NAMALWA (cell line): Measurements from ENCODE around the gene ASPHD2.
"Not testable (repeated sequence)": the region's sequence is repeated elsewhere in the genome, so short reads cannot be mapped to it uniquely, and the experiment has no call there.

Source experiments
- DNase-seq: peaks from one replicate; pipeline ENCODE4 v3.0.0-alpha.2; 2015; ENCODE audit warnings: low spot score

The ASPHD2 gene

DNA sequence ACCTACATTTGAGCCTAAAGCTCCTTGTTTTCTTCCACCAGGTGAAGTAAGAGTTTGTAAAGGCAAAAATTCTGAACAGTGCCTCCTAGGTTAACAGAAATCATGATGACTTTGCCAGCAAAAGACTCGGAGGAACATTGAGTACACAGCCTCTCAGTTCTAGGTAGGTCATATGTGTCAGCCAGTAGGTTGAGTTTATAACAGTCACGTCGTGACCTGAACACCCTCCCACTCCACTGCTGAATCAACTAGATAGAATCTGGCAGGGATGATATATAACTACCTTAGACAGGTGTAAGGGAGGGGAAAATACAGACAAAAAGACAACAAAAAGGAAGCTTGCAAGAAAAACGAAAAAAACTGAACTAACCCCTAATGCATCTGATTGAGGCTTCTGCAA, 12.8 kb upstream of the ASPHD2 start:
- no peak for DNase-seq

DNA sequence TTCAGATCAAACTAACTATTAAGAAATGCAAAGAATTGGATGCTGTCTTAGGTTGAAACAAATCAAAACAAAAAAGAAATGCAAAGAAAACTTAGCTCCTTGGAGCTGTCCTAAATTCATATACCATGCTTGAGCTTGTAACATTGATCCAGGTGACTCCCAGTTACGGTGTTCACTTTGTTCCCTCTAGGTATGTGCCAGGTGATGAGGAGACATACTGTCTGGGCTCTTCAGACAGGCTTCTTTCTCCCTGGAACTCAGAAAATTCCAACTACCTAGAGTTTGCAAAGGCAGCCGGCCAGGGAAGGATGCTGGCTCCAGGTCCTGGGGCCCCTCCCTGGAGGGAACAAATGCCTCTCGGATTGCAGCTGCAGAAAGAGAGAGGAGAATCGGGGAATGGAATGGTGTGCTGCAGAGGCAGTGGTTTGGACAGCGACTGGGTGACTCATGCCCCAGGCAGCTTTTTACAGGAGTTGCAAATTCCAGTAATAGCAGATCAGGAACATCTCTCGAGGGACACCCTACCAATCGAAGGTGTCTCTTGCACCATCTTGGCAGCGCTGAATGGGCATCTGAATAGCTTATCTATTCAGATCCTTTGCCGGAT, 12.3 kb upstream of the ASPHD2 start:
- no peak for DNase-seq

DNA sequence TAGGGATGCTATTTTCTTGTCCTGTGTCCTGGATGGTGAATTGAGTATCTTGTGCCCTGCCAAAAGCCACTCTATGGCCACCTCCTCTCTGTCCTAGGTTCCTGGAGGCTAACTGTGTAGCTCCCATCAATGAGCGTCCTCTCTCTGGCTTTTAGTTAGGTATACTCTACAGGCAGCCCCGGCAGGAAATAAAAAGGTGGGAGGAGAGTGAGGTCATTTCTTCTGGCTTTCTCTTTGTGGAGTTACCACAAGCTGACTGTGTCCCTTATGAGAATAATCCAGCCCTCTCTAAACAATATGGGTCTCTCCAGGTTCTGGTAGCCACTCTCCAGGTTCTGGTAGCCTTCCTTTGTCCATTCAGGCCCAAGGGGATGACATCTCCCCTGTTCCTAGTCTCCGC, 11.7 kb upstream of the ASPHD2 start:
- DNase-seq: no peak

DNA sequence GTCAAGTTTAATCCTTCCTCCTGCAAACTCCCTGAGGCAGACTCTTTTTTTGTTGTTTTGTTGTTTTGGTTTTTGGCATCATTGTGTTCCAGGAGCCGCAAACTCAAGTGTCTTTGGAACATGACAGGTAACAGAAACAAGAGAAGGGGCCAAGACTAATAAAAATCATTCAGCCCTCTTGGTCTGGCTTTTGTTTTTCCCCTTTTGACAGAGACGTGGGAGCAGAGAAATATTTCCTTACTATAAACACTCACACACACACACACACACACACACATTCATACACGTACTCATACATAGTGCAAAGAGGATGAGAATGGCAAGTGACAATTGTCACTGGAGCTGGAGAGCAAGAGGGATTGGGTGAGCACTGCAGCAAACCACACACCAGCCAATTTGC, 10.4 kb upstream of the ASPHD2 start:
- DNase-seq: no peak

DNA sequence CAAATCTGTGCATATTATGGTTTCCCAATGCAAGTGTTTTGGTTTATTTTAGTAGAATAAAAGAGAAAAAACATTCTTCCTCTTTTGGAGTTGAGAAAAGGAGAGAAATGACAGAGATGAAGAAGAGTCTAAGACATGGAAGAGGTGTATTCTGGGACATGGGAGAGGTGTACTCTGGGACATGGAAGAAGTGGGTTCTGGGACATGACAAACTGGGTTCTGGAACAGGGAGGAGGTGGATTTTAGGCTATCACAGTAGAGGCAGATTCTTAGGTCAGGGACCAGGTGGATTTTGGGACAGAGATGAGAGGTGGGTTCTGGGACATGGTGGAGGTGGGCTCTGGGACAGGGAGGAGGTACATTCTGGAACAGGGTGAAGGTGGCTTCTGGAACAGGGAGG, 2.1 kb upstream of the ASPHD2 start:
- DNase-seq: no peak

DNA sequence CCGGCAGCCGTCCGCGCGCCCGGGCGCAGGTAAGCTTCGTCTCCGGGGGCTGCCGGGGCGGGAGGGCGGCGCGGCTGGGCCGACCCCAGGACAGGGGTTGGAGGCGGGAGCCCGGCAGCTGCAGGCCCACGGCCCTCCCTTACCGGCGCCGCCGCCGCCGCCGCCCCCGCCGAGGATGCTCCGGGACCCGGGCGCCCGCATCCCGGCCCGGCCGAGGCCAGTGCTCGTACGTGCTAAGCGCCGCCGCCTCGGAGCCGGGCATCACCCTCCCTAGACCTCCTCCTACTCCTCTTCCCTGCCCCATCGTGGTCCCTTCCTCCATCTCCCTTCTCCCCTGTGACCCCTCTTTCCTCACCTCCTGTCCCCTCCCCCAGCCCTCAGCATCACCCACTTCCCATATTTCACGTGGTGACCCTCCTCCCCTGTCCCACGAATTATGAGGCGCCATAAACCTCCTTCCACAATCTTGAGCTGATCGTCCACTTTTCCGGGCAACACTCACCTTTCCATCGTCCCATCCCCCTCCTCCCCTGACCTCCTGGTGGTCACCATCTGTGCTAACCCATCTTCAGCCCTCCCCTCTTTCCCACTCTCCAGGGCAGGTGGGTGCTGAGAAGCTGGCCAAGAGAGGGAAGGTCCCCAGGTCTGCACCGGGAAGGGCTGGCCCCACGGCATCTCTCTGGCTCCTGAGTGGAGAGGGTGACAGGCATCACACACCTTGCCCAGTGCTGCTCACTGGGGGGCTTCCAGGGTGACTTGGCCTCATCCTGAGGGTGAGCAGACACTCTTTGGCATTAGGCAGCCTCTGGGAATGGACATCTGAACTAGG, 612 bp downstream of the ASPHD2 start:
- no peak for DNase-seq

DNA sequence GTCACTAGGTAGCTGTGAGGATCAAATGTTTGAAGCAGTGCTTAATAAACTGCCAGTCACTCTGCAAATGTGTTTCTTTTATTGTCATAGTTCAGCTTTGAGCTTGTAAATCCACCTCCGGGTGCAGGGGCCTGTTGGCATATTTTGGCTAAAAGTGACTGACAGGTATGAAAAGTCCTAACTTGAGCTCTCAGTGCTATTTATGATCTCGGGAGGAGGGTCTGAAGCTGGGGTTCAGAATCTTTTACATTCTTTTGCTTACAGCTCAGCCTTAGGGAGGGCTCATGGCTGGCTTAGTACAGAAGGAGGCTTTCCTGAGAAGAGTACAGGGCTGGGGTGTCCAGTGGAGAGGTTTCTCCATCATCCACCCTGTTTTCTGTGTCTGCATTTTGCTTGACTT, 1.5 kb downstream of the ASPHD2 start:
- no peak for DNase-seq

DNA sequence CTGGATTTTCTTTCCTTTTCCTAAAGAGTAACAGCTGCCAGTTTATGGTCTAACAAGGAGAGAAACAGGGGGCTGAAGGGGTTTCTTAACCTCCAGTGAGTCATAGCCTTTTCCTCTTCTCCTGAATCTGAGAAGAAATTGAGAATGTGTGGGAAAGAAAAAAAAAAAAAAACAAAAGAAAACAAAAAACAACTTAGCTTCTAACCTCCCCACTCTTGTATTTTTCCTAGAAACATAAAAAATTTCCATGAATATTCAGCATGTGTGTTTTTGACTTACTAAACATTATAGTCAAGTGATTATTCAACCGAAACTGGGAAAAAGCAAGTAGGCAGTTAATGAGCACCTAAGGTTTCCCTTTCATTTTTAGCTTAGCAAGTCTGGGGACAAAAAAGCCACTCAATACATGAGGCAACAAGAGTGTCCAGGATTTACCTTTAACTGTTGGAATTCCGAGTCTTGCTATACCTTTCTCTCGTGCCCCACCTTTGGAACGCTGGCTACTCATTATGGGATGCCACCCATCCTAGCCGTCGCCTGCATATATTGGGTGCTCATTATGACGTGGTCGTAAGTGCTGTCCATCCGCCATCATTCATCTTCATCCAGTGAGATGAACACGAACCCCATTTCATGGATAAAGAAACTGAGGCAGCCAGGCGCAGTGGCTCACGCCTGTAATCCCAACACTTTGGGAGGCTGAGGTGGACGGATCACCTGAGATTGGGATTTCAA, 2.4 kb downstream of the ASPHD2 start:
- no peak for DNase-seq

DNA sequence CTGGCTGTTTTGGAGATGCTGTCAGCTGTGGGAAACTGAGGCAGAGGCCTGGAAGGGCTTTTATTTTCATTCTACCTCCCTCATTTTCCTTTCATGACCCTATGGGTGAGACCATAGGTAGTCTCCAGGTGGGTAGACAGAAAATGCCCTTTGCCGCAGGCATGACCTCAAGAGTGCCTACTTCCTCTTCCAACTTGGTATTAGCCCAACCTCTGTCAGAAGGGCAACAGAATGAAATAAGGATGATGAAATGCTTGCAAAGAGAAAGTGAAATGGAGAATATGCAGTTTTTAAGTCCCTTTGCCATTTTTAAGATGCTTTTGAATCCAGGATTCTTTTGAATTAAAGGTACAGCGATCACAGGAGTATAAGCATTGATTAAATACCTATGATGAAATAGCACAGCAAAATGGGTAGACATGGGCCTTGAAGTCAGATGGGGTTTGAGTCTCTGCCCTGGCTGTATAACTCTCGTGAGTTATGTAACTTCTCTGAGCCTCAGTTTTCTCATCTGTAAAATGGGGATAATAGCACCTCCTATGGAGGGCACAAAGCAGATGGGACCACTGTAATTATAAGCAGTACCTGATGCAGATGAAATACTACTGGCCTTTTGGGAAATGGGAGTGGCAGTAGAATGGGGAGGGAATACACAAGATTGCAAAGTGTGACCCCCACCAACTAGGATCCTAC, 3.7 kb downstream of the ASPHD2 start:
- DNase-seq: peak; percentile 63

DNA sequence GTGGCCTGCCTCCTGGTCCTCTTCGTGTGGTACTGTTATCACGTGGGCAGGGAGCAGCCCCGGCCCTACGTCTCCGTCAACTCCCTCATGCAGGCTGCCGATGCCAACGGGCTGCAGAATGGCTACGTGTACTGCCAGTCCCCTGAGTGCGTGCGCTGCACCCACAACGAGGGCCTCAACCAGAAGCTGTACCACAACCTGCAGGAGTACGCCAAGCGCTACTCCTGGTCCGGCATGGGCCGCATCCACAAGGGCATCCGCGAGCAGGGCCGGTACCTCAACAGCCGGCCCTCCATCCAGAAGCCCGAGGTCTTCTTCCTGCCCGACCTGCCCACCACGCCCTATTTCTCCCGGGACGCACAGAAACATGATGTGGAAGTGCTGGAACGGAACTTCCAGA, 4.7 kb downstream of the ASPHD2 start:
- DNase-seq: no peak

DNA sequence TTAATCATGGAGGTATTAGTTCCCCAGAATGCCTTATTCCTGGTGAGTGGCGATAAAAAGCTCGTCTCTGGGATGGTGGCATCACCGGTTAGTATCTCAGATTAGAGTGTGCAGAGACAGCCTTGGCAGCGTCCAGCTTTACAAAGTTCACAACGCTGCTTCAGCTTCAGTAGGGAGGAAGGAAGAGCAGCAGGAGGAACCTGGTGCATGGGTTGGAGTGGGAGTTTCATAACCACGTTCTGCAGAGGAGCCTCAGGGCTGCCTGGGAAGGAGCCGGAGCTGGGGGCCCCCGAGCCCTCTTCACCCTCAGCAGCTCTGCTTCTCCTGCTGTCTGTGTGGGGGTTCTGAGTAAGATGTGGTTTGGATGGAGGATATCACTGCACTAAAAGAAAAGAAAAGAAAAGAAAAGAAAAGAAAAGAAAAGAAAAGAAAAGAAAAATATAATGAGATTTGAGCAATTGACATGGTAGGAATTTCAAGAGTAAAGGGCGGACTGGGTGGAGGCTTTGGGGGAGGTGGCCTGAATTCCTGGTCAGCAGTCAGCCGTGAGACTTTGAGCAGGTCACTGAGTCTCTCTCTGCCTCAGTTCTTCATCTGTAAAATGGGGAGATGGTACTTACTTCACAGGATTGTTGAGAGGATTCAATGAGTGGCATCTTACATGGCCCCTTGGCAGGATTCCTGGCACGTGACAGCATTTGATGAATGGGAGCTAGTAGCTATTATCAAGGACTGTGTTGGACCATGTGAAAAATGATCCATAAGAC, 6.5 kb downstream of the ASPHD2 start:
- no peak for DNase-seq

DNA sequence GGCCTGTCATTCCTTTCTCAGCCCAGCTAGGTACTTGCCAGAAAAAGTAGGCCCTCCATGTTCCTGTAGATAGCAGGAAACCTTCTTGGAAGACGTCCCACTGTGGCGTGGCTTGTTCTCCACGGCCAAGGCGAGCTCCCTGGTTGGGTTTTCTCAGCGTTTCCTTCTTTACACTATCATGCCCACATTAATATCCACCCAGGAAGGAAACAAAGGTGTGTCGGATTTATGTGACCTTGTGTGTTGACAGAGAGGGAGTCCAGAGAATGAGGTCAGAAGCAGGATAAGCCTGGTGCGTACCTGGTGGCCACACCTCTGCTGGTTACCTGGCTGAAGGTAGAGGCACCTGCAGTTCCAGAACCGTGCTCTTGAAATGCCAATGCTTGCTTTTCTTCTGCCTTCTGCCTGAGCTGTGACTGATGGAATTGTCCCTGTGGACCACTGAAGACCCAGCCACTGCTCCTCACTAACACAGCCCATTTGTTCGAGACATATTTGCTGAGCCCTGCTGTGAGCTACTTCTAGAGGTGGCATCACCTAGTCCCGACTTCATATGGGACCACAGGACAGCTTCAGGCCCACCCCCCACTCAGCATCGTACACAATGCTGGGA, 7.9 kb downstream of the ASPHD2 start:
- no peak for DNase-seq

DNA sequence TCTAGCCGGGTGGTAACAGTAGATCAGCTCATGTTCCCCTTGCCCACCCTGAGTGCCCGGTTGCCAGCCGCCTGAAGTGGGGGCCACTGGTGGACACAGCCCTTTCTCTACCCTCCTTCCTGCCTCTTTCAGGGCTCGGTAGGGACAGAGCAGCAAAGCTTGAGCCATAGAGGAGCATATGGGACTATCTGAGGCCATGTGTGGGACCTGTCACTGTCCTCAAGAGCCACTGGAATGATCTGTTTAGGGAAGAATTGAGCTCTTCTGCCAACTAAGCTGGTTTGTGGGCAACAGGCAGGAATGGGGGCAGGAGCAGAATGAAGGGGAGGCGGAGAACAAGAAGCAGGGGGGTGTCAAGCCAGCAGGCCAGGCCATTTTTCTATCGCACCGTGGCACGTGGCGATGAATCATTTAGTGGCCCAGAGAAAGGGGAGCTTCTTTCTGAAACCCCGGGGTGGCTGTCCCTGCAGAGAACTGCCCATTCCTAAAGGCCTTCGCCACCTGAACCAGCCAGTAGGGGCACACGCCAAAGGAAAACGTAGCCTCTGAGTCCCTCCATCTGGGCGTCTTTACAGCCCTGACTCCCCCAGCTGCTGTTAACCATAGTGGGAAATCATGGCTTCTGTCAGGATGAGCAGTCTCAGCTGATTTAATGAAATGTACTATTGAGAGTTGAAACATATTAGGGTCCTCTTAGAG, 8.8 kb downstream of the ASPHD2 start:
- DNase-seq: no peak

DNA sequence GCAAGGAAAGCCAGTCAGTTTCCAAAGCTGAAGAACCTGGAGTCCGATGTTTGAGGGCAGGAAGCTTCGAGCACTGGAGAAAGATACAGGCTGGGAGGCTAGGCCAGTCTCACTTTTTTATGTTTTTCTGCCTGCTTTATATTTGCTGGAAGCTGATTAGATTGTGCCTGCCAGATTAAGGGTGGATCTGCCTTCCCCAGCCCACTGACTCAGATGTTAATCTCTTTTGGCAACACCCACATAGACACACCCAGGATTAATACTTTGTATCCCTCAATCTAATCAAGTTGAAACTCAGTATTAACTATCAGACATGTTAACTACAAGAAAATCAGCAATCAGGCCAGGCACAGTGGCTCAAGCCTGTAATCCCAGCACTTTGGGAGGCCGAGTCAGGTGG, 9.7 kb downstream of the ASPHD2 start:
- DNase-seq: not testable (repeated sequence)

DNA sequence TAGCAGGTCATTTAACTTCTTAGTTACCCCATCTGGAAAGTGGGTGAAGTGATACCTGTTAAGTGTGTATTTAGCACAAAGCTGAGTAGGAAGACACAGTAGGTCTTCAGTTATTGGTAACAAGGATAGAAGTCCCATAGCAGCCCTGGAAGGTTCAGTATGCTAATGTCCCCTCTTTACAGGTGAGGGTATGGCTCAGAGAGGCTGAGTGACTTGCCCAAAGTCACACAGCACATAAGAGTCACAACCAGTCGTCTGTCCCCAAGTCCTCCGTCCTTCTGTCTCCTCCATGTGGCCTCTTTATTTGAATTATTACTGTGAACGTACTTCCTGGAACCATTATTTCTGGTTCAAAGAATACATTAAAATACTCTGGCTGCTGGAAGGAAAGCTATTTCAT, 10.5 kb downstream of the ASPHD2 start:
- no peak for DNase-seq

DNA sequence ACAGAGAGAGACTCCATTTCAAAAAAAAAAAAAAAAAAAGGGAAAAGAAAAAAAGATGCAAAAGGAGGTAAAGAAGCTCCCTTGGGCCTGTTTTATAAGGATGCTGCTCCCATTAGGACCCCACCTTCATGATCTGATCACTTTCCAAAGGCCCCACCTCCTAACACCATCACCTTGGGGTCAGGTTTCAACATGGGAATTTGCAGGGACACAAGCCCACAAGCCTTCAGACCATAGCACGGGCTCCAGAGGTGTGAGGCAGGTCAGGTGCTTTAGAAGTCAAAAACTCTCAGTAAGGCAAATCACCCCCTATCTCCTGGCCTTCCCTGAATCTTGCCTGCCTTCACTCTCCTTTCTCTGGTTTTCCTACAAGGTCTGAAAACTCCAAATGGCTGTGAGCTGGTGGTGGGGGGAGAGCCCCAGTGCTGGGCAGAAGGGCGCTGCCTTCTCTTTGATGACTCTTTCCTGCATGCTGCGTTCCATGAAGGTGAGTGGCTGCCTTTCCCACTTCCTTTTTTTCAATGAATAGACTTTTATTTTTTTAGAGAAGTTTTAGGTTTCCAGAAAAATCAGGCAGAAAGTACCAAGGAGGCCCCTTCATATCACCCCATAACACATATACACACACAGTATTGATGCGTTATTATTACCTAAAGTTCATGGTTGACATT, 13.2 kb downstream of the ASPHD2 start:
- no peak for DNase-seq

DNA sequence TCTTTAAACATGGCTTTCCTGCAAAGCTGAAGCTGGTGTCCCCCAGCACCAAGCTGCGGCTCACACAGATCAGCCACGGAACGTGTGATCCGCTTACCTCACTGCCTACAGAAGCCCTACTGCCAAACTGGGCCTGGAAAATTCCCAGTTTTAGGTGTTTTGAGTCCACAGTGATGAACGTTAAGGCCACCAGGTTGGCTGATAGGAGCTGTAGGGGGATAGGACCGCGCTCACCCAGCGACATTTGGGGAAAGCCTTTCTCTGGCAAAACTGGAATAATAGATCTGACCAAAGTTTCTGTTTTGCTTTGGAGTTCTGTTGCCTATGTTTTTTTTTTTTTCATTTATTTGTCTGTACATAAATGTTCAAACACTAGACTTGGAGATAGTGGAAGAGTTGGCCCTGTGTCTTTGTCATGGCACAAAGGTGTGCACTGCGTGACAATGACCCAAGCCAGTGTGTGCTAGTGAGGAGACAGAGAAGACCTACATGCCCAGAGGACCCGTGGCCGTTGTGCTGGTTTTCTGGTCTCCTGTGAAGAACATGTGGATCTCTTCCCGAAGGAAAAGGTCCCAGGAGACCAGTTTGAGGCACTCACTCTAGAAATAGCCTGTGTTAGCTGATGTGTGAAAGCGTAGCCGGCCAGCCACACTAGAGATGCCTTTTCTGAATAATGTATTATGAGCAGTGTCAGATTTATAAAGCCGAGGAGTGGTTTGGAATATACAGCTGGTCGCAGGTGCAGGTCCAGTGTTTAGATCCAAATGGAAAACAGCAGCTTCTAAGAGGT, 15.0 kb downstream of the ASPHD2 start:
- DNase-seq: no peak

DNA sequence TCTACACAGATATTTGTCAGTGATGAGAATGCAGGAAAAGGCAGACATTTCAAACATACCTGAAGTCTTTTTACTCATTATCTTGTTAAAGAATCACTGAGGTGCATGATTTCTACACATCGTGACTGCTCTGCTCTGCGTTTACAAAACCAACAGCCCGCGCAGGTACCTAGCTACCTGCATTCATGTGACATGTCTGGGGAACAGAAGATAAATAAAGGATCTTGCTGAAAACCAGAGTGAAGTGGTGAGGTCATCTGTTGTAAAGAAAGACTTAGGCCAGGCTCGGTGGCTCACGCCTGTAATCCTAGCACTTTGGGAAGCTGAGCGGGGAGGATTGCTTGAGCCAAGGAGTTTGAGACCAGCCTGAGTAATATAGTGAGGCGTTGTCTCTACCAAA, 15.7 kb downstream of the ASPHD2 start:
- DNase-seq: no peak

DNA sequence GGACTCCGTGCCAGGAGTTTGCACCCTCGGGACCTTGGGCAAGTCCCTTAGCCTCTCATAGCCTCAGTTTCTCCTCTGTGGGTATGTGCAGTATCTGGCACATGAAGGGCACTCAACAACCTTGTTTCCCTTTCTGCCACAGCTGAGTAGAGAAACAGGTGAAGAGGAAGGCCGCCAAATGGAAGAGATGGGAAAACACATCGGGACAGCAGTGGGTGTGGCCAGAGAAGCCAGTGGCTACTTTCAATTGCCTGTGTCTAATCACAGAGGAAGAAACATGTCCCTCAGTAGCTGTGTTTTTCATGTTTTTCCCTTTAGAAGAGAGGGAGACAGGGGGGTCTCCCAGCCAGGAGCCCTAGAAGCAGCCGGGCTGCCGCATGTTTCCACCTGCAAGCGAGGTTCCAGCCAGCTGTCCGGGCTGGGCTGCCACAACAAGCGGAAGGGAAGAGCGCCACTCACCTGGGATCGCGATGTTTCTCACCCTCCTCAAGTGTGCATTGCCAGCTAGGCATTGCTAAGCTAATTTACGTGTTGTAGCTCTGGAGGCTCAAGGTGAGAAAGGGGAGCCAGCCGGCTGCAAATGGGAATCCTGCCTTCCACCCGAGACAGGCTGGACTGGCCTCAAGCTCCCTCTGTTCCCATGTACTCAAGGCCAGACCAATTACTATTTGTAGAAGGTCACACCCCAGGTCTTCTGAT, 16.7 kb downstream of the ASPHD2 start:
- DNase-seq: no peak
